IMR-90 (cell line): ENCODE results near the gene ASAP2.
A peak's percentile ranks its signal among the peaks of the same experiment; 100 is the strongest.

Experiments
- BHLHE40 ChIP-seq: fragments of 150-350 bp; IDR thresholded peaks from 2 replicates; pipeline ENCODE4 v1.6.1; 2016; ENCODE audit warnings: mild to moderate bottlenecking, low read depth, low read length
- CEBPB ChIP-seq: IDR thresholded peaks from 2 replicates; pipeline ENCODE4 v1.6.1; 2012; ENCODE audit warnings: low read depth, low read length, improper control_type of control experiment
- CHD1 ChIP-seq: IDR thresholded peaks from 2 replicates; pipeline ENCODE4 v1.6.1; 2012; ENCODE audit warnings: low read depth, low read length, improper control_type of control experiment
- FOS ChIP-seq: fragments of 150-350 bp; IDR thresholded peaks from 2 replicates; pipeline ENCODE4 v1.6.1; 2016; ENCODE audit warnings: low read depth, low read length
- MAFK ChIP-seq: IDR thresholded peaks from 2 replicates; pipeline ENCODE4 v1.6.1; 2012; ENCODE audit warnings: low read depth, low read length, improper control_type of control experiment
- NFE2L2 ChIP-seq: fragments of 150-350 bp; IDR thresholded peaks from 2 replicates; pipeline ENCODE4 v1.6.1; 2016; ENCODE audit warnings: low read depth, mild to moderate bottlenecking, low read length
- POLR2A ChIP-seq: IDR thresholded peaks from 2 replicates; pipeline ENCODE4 v1.6.1; 2012; ENCODE audit warnings: mild to moderate bottlenecking, low read depth, low read length
- RAD21 ChIP-seq: IDR thresholded peaks from 2 replicates; pipeline ENCODE4 v1.6.1; 2012; ENCODE audit warnings: low read length, improper control_type of control experiment
- RCOR1 ChIP-seq: IDR thresholded peaks from 2 replicates; pipeline ENCODE4 v1.6.1; 2012; ENCODE audit warnings: mild to moderate bottlenecking, low read length, improper control_type of control experiment; ENCODE audit not compliant: insufficient replicate concordance
- TF ChIP-seq, protein P1 (sequence below): conservative IDR thresholded peaks from 2 replicates; pipeline ENCODE4 v1.5.1; 2012; ENCODE audit warnings: mild to moderate bottlenecking, low read depth, low read length, improper control_type of control experiment
- TF ChIP-seq, protein P2 (sequence below): fragments of 150-350 bp; IDR thresholded peaks from 2 replicates; pipeline ENCODE4 v1.6.1; 2016; ENCODE audit warnings: low read depth, mild to moderate bottlenecking, low read length, moderate library complexity, borderline replicate concordance

DNA sequence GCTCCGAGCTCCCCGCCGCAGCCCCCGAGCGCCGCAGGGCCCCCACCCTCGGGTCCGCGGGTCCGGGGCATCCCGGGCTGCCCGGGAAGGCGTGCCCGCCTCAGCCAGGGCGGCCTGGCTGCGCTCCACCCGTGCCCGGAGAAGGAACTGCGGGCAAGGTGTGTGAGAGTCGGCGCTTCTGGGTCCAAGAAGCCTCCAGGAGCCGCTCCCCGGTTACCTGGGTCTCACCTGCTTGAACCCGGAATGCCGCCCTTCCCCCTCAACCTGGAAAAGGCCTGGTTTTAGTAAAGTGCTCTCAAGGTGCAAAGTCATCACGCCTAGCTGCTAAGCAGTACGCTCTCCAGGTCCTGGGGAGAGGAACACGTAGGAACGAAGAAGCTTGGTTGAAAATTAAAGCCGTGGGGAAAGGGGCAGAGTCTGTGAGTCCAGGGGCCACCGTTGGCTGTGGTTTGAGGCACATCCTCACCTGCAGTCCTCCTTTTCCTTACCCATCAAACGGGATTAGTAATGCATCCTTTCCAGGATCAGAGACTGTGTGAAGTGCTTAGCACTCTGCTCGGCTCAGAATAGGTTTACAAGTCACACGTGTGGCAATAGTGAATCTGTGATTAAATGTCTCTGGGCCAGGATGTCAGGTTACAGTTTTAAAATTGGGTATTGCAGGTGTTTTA, 1.2 kb downstream of the ASAP2 start:
- TF ChIP-seq, protein P1, sequence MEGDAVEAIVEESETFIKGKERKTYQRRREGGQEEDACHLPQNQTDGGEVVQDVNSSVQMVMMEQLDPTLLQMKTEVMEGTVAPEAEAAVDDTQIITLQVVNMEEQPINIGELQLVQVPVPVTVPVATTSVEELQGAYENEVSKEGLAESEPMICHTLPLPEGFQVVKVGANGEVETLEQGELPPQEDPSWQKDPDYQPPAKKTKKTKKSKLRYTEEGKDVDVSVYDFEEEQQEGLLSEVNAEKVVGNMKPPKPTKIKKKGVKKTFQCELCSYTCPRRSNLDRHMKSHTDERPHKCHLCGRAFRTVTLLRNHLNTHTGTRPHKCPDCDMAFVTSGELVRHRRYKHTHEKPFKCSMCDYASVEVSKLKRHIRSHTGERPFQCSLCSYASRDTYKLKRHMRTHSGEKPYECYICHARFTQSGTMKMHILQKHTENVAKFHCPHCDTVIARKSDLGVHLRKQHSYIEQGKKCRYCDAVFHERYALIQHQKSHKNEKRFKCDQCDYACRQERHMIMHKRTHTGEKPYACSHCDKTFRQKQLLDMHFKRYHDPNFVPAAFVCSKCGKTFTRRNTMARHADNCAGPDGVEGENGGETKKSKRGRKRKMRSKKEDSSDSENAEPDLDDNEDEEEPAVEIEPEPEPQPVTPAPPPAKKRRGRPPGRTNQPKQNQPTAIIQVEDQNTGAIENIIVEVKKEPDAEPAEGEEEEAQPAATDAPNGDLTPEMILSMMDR: no peak
- TF ChIP-seq RAD21 (no peak), FOS (no peak), RCOR1 (no peak), BHLHE40 (no peak), NFE2L2 (no peak), POLR2A (no peak), CHD1 (no peak), MAFK (no peak), CEBPB (0 out of 2 replicates have a peak, but pooled peaks have one; percentile 11)
- TF ChIP-seq, protein P2, sequence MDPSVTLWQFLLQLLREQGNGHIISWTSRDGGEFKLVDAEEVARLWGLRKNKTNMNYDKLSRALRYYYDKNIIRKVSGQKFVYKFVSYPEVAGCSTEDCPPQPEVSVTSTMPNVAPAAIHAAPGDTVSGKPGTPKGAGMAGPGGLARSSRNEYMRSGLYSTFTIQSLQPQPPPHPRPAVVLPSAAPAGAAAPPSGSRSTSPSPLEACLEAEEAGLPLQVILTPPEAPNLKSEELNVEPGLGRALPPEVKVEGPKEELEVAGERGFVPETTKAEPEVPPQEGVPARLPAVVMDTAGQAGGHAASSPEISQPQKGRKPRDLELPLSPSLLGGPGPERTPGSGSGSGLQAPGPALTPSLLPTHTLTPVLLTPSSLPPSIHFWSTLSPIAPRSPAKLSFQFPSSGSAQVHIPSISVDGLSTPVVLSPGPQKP: no peak
